ENCODE results near the gene PPARG.

The PPARG gene

DNA sequence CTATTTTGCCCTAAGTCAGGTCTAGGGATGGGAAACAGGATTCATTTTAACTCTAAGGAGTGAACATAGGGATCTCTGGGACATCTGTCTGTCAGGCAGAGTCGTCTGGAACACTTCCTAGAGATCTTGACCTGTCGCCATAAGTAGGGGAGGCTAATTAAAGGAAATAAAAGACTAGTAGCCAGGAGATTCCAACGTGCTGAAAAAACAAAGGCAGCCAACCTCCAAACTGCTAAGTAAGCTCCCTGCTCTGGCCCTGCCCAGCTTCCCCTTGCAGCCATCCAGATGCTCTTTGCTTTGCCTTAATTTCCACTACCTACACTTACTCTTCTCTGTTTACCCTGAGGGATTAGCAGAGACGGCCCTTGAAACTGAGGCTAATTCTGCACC, 177.0 kb downstream of the PPARG start:
- no peak for DNase-seq

GRCh38 chr3:12467746-12468145, 178.9 kb downstream of the PPARG start:
- peak; percentile 21 for DNase-seq

DNA sequence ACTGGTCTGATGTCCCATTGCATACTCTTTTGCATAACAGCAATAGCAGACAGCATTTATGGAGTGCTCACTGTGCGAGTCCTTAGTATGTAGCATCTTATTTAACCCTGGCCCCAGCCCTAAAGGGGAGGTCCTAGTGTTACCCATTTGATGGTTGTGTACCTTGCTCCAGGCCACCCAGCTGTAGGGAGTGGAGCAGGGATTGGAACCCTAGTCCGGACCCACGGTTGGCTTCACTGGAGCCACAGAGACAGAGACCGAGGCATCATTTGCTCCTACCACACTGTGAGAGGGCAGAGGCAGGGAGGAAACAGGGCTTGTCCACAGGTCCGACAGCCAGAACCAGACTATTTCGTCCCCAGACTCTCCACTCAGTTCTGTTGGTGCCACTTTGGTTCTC, 179.4 kb downstream of the PPARG start:
- DNase-seq = peak; percentile 42

GRCh38 chr3:12468757-12469156, 179.9 kb downstream of the PPARG start:
- no peak for DNase-seq

GRCh38 chr3:12469222-12469621, 180.4 kb downstream of the PPARG start:
- peak; percentile 3 for DNase-seq

- DNase-seq = peak; percentile 17
Measured at GRCh38 chr3:12470111-12470510, 181.2 kb downstream of the PPARG start.

DNA sequence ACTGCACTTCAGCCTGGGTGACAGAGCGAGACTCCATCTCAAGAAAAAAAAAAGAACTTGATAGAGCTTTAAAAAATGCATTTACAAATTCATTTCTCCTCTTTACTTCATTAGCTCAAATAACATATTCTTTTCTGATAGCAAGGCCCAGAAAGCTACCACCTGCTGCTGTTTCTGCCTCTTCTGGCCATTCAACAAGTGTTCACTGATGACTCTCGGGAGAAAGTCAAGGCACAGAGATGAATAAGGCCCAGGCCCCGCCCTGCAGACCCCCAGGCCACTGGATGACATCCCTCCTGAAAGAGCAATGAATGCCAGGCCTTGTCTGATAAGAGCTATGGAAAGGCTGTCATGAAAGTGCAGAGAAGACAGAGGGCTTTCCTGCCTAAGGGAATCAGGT, 181.8 kb downstream of the PPARG start:
- peak; percentile 44 for DNase-seq

DNA sequence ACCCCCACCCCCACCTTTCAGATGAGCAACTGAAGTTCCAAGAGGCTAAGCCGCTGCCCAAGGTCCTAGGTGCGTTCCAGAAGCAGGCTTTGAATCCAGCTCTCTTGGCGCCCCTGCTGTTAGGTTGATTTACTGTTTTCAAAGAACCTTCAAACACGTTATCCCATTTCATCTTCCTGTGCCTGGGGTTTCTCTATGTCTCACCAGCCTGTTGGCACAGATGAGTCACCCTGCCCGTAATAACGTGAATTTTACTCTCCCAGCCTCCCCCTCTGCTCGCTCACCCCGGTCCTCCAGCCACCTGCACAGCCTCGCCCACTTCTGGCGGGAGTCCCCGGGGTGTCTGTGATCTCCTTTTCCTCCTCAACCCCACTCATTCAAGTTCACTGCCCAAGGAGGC, 182.4 kb downstream of the PPARG start:
- DNase-seq = peak; percentile 86

GRCh38 chr3:12472000-12472610, 183.2 kb downstream of the PPARG start:
- no peak for DNase-seq

- no peak for DNase-seq
Measured at GRCh38 chr3:12472796-12473195, 183.9 kb downstream of the PPARG start.

DNA sequence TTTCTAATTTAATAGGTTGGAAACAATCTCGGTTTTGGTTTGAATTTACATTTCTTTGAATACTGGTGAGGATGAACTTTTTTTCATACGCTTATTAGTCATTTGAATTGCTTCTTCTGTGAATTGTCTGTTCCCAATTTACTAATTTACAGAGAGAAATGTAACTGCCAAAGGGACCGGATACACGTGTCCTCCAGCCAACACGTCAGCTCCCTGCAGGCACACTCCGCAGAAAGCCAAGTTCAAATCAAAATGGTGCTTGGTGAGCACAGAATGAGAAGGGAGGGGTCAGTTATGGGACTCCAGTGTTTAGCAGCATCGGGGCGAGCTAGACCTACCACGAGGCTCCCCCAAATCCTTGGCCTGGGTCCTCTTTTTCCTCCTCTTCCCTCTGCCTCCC, 184.6 kb downstream of the PPARG start:
- DNase-seq = no peak

DNA sequence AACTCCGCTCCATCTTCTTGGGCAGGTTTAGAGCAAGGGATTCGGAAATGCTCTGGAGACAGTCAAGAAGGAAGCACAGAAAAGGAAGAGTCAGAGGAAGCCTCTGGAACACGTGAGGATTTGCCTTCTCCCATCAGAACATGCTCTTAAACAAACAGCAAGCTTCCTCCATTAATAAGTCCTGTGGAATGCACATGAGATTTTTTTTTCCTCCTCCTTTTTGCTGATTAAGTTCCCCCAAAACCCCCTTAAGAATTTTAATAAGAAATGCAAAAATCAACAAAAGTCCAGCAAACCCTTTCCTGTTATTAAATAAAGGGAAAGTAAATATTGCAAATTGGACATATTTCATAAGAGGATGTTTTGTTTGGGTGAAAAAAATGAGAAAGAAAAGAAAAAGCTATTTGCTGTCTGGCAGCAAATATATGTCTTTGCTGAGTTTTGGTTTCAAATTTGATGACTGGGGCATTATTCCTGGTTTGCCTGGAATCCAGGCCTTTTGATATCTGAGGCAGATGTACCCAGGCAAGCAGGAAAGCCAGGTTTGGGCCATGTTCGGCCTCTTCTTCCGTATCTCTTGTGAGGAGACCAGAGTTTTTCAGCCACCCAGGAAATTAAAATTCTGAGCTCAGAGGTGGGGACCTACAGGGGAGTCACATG, 187.5 kb downstream of the PPARG start:
- no peak for DNase-seq

DNA sequence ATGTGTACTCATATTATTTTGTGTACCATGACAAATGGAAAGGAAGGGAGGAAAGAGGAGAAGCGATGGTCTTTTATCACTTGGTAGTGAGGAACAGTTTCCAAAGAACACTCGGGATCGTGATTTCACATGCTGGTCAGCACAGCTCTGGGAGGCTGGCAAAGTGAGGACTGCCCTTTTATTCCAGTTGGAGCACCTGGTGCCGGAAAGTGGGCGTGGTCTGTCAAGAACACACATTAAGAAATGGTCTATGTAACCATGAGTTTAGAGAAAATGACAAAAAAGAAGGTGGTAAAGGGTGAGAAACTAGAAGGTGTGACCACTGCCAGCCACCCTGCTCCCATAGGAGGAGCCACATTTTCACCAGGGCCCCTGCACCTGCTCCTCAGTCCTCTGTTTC, 188.4 kb downstream of the PPARG start:
- DNase-seq = no peak

DNA sequence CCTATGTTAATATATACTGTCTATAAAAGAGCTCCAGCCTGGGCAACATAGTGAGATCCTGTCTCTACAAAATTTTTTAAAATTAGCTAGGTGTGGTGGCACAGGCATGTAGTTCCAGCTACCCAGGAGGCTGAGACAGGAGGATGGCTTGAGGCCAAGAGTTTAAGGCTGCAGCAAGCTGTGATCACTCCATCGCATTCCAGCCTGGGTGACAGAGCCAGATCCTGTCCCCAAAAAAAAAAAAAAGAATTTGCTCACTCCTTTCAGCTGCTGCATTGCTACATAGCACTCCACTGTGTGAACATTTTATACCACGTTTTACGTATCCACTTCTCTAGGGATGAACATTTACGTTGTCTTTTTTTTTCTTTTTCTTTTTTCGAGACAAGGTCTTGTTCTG, 189.5 kb downstream of the PPARG start:
- no peak for DNase-seq

GRCh38 chr3:12479198-12479597, 190.3 kb downstream of the PPARG start:
- DNase-seq = peak; percentile 19

DNA sequence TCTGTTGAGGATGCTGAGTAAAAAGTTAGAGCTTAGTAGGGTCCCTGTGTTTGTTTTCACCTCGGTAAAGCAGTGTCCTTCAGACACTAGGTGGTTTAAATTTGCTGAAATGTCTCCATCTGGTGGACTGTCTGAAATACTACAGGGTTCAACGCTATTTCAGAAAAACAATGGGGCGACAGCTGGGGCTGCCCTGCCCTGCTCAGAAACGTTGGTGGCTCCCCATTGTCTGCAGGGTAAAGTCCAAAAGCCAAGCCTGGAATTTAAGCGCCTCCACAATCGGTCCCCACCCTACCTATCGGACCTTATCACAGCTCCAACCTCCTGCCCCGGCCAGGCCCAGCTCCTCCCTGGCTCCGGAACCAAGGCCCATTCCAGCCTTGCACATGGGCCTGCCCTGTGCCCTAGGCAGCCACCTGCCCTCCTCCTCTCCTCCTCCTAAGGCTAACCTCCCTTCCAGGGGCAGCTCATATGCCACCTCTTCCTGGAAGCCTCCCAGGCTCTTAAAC, 191.1 kb downstream of the PPARG start:
- peak; percentile 66 for DNase-seq

DNA sequence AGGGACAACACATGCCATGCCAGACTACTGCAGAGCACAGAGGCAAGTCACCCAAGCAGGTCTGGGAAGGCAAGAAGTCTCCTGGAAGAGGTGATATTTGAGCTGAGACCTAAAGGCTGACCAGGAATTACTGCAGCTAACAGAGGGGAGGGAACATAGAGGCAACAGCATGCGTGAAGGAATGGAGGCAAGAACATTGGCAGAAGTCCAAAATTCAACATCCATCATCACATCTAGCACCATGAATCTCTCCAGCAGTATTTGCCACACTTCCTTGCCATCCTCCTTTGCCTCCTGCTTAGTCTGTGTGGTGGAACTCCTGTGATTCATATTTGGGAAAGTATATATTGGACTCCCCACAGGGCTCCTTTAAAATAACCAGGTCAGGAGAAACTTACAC, 194.5 kb downstream of the PPARG start:
- DNase-seq = peak; percentile 30

DNA sequence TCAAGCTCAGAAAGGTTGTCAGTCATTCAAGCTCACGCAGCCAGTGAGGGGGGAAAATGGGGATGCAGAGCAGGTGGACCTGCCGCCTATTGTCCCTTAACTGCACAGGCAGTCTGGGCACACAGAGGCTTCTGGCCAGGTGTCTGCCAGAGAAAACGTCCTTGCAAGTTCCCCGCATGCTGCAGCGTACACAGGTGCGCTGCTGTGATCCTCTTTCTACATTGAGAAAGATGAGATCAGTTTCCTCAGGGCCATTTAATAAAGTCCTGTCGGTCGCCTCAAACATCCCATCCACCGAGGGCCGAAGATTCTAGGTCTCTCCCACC, 195.0 kb downstream of the PPARG start:
- no peak for DNase-seq

All from activated effector memory CD4-positive, alpha-beta T cell treated with anti-CD3 and anti-CD28 coated beads, Interleukin-2, amount 50 U/mL, for 16 hours (primary cell).